ENCODE results near the gene UBE2K. TPM values are rescaled to one million over a fixed set of nuclear protein-coding genes. Genes with fewer than 3 reads are reported as not detected.
A peak's percentile ranks its signal among the peaks of the same experiment; 100 is the strongest.
"Not testable (repeated sequence)": the region's sequence is repeated elsewhere in the genome, so short reads cannot be mapped to it uniquely, and the experiment has no call there.

UBE2K gene
- polyA plus RNA-seq, 3 donors = 24.2 to 66.8 (median 50.0) TPM

GRCh38 chr4:39715788-39716187 is 17.9 kb downstream of the UBE2K start:
- H3K4me3 Mint-ChIP-seq = no peak overlapping the region
- no peak for TF ChIP-seq CTCF (IDR thresholded peaks at IDR 0.05)
- 86% methylated on average over 1 of the region's 3 CpGs for WGBS (ENCODE audit: insufficient coverage)
- Histone ChIP-seq H4K20me1 (ENCODE audit: insufficient read depth, low read length) (peaks cover 92% of the 10 kb centered on the region), H3K27me3 (ENCODE audit: control insufficient read depth in 2 of 2, insufficient read depth in 2 of 2, low read length in 2 of 2) (no peaks in the 10 kb centered on the region), H3K9ac (ENCODE audit: insufficient read depth, low read length, poor library complexity, severe bottlenecking) (no peak overlapping the region), H3K36me3 (replicated peaks in 1 of 2; ENCODE audit: control insufficient read depth in 1 of 2, insufficient read depth in 2 of 2, low read length in 2 of 2) (peaks cover 4 to 15% of the 10 kb centered on the region in 2 donors), H2AFZ (ENCODE audit: insufficient read depth, low read depth, low read length, poor library complexity, severe bottlenecking) (no peak overlapping the region), H3K27ac (ENCODE audit: low read depth in 1 of 2, low read length in 2 of 2) (no peak overlapping the region), H3K4me3 (replicated peaks in 1 of 3; ENCODE audit: low read depth in 2 of 3, low read length in 3 of 3) (no peak overlapping the region), H3K9me3 (replicated peaks in 1 of 2; ENCODE audit: control insufficient read depth in 1 of 2, insufficient read depth in 1 of 2, low read length in 2 of 2) (no peaks in the 10 kb centered on the region), H3K4me1 (ENCODE audit: control insufficient read depth in 1 of 2, insufficient read depth in 2 of 2, low read length in 2 of 2) (peaks cover 34 to 38% of the 10 kb centered on the region in 2 donors), H3K79me2 (ENCODE audit: insufficient read depth, low read length) (peaks cover 95% of the 10 kb centered on the region), H3K4me2 (replicated peaks; ENCODE audit: extremely low read depth, low read length, poor library complexity, severe bottlenecking) (no peak overlapping the region)
- no peak for DNase-seq
- H3K27ac Mint-ChIP-seq = peak overlapping the region in 3 of 7 donors; percentile 34 to 47 (median 46)
- H3K27me3 Mint-ChIP-seq (ENCODE audit: low read depth in 3 of 3) = peaks cover 0 to 1% (median 0%) of the 10 kb centered on the region in 3 donors
- H3K9me3 Mint-ChIP-seq = peaks cover 0 to 3% (median 0%) of the 10 kb centered on the region in 7 donors
- H3K4me1 Mint-ChIP-seq = peaks cover 55% of the 10 kb centered on the region
- peaks cover 16 to 28% of the 10 kb centered on the region in 2 donors for H3K36me3 Mint-ChIP-seq
- intact Hi-C loops (cut with micrococcal nuclease) = no loop called here

- no peak for DNase-seq
- intact Hi-C loops (cut with micrococcal nuclease) = no loop called here
- H3K9ac ChIP-seq (ENCODE audit: insufficient read depth, low read length, poor library complexity, severe bottlenecking) = no peak overlapping the region
- Mint-ChIP-seq H3K9me3 (peaks cover 0 to 3% (median 0%) of the 10 kb centered on the region in 7 donors), H3K27me3 (ENCODE audit: low read depth in 3 of 3) (peaks cover 0 to 1% (median 1%) of the 10 kb centered on the region in 3 donors), H3K36me3 (peaks cover 16 to 28% of the 10 kb centered on the region in 2 donors), H3K27ac (peak overlapping the region in 2 of 7 donors; percentile 5 to 48), H3K4me3 (no peak overlapping the region), H3K4me1 (peaks cover 57% of the 10 kb centered on the region)
- peaks cover 92% of the 10 kb centered on the region for H4K20me1 ChIP-seq (ENCODE audit: insufficient read depth, low read length)
- H2AFZ ChIP-seq (ENCODE audit: insufficient read depth, low read depth, low read length, poor library complexity, severe bottlenecking) = no peak overlapping the region
- no peaks in the 10 kb centered on the region for H3K9me3 ChIP-seq (replicated peaks in 1 of 2; ENCODE audit: control insufficient read depth in 1 of 2, insufficient read depth in 1 of 2, low read length in 2 of 2)
- H3K4me2 ChIP-seq (replicated peaks; ENCODE audit: extremely low read depth, low read length, poor library complexity, severe bottlenecking) = no peak overlapping the region
- peaks cover 32 to 36% of the 10 kb centered on the region in 2 donors for H3K4me1 ChIP-seq (ENCODE audit: control insufficient read depth in 1 of 2, insufficient read depth in 2 of 2, low read length in 2 of 2)
- peaks cover 4 to 15% of the 10 kb centered on the region in 2 donors for H3K36me3 ChIP-seq (replicated peaks in 1 of 2; ENCODE audit: control insufficient read depth in 1 of 2, insufficient read depth in 2 of 2, low read length in 2 of 2)
- H3K27ac ChIP-seq (ENCODE audit: low read depth in 1 of 2, low read length in 2 of 2) = no peak overlapping the region
- WGBS (ENCODE audit: insufficient coverage) = 97% methylated on average over 11 of the region's 11 CpGs
- H3K27me3 ChIP-seq (ENCODE audit: control insufficient read depth in 2 of 2, insufficient read depth in 2 of 2, low read length in 2 of 2) = no peaks in the 10 kb centered on the region
- peaks cover 95% of the 10 kb centered on the region for H3K79me2 ChIP-seq (ENCODE audit: insufficient read depth, low read length)
- H3K4me3 ChIP-seq (replicated peaks in 1 of 3; ENCODE audit: low read depth in 2 of 3, low read length in 3 of 3) = no peak overlapping the region
- no peak for TF ChIP-seq CTCF (IDR thresholded peaks at IDR 0.05)
These were observed 18.4 kb downstream of the UBE2K start for GRCh38 chr4:39716356-39716755.

GRCh38 chr4:39717743-39718142 is 19.8 kb downstream of the UBE2K start:
- H2AFZ ChIP-seq (ENCODE audit: insufficient read depth, low read depth, low read length, poor library complexity, severe bottlenecking); H3K4me3 Mint-ChIP-seq; H3K27me3 ChIP-seq (ENCODE audit: control insufficient read depth in 2 of 2, insufficient read depth in 2 of 2, low read length in 2 of 2); H3K9me3 Mint-ChIP-seq; DNase-seq; intact Hi-C loops (cut with micrococcal nuclease); H3K4me2 ChIP-seq (replicated peaks; ENCODE audit: extremely low read depth, low read length, poor library complexity, severe bottlenecking); H3K4me3 ChIP-seq (replicated peaks in 1 of 3; ENCODE audit: low read depth in 2 of 3, low read length in 3 of 3); H3K9ac ChIP-seq (ENCODE audit: insufficient read depth, low read length, poor library complexity, severe bottlenecking); H3K27me3 Mint-ChIP-seq (ENCODE audit: low read depth in 3 of 3); H3K9me3 ChIP-seq (replicated peaks in 1 of 2; ENCODE audit: control insufficient read depth in 1 of 2, insufficient read depth in 1 of 2, low read length in 2 of 2); H3K27ac ChIP-seq (ENCODE audit: low read depth in 1 of 2, low read length in 2 of 2): not testable (repeated sequence)
- Histone ChIP-seq H3K79me2 (ENCODE audit: insufficient read depth, low read length) (peaks cover 96% of the 10 kb centered on the region), H3K36me3 (replicated peaks in 1 of 2; ENCODE audit: control insufficient read depth in 1 of 2, insufficient read depth in 2 of 2, low read length in 2 of 2) (peaks cover 4 to 15% of the 10 kb centered on the region in 2 donors), H3K4me1 (ENCODE audit: control insufficient read depth in 1 of 2, insufficient read depth in 2 of 2, low read length in 2 of 2) (peaks cover 20 to 22% of the 10 kb centered on the region in 2 donors), H4K20me1 (ENCODE audit: insufficient read depth, low read length) (peaks cover 93% of the 10 kb centered on the region)
- WGBS (ENCODE audit: insufficient coverage) = no CpG with 5 or more reads among the region's 19 CpGs
- peaks cover 45% of the 10 kb centered on the region for H3K4me1 Mint-ChIP-seq
- H3K27ac Mint-ChIP-seq = peak overlapping the region in 6 of 7 donors; percentile 8 to 83 (median 40)
- H3K36me3 Mint-ChIP-seq = peaks cover 16 to 38% of the 10 kb centered on the region in 2 donors
